HG02798 (cell line): Measurements from ENCODE around the gene TAF6.
"Not testable (repeated sequence)": the region's sequence is repeated elsewhere in the genome, so short reads cannot be mapped to it uniquely, and the experiment has no call there.

Experiments used
- ATAC-seq: cut with Tn5 transposase; IDR thresholded peaks from one replicate; pipeline ENCODE4 v1.9.1; 2021; ENCODE audit warnings: mild to moderate bottlenecking; ENCODE audit not compliant: unreplicated experiment, poor library complexity

Gene TAF6

GRCh38 chr7:100152937-100153666 lies 33.9 kb upstream of the TAF6 start:
- no peak for ATAC-seq

GRCh38 chr7:100152404-100152803 lies 33.2 kb upstream of the TAF6 start:
- ATAC-seq = no peak

- ATAC-seq = peak; percentile 99
These were observed 29.6 kb upstream of the TAF6 start, which contains the start of gene LAMTOR4 for GRCh38 chr7:100148559-100149328. Gene LAMTOR4, plus strand, starts transcription at chr7:100148918. Its CDS starts 55 bp downstream, at chr7:100148973.

DNA sequence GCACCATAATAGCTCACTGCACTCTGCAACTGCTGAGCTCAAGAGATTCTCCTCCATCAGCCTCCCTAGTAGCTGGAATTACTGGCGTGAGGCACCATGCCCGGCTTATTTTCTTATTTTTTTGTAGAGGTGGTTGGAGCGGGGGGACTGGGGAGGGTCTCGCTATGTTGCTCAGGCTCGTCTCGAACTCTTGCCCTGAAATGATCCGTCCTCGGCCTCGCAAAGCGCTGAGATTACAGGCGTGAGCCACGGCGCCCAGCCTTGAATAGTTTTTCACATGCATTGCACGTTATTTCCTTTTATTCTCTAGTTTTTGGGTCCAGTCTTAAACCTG lies 29.0 kb upstream of the TAF6 start:
- ATAC-seq = no peak

GRCh38 chr7:100147278-100147677 lies 28.1 kb upstream of the TAF6 start:
- ATAC-seq = no peak

DNA sequence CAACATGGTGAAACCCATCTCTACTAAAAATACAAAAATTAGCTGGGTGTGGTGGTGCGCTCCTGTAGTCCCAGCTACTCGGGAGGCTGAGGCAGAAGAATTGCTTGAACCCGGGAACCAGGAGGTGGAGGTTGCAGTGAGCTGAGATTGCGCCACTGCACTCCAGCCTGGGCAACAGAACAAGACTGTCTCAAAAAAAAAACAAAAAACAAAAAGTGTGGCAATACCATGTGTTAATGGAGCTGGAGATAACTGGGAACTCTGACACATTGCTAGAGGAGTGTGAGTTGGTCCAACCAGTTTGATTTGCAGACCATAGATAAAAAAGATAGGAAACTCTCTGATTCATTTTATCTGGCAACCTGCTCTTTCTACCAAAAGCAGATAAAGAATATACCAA lies 27.2 kb upstream of the TAF6 start:
- not testable (repeated sequence) for ATAC-seq

GRCh38 chr7:100142461-100142860 lies 23.3 kb upstream of the TAF6 start:
- ATAC-seq = no peak

DNA sequence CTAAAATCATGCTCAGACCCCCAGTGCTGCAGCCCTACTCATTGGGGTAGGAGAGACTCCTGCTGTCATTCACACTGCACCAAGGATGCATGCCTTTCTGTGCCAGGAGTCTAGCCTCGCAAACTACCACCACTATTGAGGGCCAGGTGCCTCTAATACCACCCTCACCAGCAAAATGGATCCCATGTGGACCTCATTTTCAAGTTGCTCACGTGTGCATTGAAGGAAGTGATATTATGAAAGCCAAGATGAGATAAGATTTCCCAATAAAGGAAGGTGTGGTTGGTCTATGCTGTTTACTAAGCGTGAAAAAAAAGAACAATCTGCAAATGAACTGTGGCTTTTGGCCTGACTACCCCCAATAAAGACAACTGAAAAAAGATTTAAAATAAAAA lies 22.4 kb upstream of the TAF6 start:
- ATAC-seq = no peak

- no peak for ATAC-seq
These were observed 18.9 kb upstream of the TAF6 start for GRCh38 chr7:100137851-100138760.

- ATAC-seq = peak; percentile 76
These were observed 13.6 kb upstream of the TAF6 start for GRCh38 chr7:100132697-100133151.

DNA sequence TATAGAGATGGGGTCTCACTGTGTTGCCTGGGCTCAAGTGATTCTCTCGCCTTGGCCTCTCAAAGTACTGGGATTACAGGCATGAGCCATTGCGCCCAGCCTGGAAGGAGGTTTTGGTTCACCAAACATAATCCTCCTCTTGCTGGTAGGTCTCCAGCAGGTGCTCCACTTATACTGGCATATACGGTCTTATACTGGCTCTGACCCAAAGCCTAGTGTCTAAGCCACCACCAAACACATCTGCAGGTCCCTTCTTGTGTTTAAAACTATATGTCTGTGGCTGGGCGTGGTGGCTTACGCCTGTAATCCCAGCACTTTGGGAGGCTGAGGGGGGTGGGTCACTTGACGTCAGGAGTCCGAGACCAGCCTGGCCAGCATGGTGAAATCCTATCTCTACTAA lies 13.0 kb upstream of the TAF6 start:
- no peak for ATAC-seq

GRCh38 chr7:100130608-100131453 lies 11.7 kb upstream of the TAF6 start:
- ATAC-seq = no peak

GRCh38 chr7:100130220-100130607 lies 11.1 kb upstream of the TAF6 start:
- ATAC-seq = not testable (repeated sequence)

- ATAC-seq = no peak
These were observed 9.4 kb upstream of the TAF6 start for GRCh38 chr7:100128637-100128963.

- ATAC-seq = no peak
These were observed 8.9 kb upstream of the TAF6 start for GRCh38 chr7:100127866-100128636.

DNA sequence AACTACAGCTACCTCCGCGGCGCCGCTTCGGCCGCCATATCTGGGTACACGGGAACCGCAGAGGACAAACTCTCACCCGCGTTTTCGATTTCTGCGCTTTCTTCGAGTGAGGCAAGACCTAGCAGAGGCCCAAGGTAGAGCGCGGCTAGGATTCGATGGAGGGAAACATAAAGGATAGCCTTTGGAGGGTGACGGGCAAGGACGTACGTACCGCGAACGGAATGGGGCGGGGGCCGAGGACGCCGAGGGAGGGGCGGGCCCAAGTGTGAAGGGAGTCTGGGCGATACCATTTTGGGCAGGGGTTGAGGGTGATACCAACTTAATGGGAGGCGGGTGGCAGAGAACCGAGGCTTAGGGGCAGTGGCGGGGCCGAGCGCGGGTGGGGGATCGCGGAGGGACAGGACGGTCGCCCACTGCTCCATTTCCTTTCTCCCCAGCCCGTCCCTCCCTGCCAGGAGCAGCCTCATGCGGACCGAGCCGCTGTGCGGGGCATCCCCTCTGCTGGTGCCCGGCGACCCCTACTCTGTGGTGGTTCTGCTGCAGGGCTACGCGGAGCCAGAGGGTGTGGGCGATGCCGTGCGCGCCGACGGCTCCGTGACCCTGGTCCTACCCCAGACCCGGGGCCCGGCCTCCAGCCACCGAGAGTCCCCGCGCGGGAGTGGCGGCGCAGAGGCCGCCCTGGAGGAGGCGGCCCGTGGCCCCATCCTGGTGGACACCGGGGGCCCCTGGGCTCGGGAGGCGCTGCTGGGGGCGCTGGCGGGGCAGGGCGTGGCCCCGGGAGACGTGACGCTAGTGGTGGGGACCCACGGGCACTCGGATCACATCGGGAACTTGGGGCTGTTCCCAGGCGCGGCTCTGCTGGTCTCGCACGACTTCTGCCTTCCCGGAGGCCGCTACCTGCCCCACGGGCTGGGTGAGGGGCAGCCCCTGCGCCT lies 8.0 kb upstream of the TAF6 start, which contains the start of gene MBLAC1:
Gene MBLAC1 (plus strand): TSS at position 37 of the 935 bp plus-strand sequence. CDS start 429 bp downstream, at position 466.
- ATAC-seq = peak; percentile 66

DNA sequence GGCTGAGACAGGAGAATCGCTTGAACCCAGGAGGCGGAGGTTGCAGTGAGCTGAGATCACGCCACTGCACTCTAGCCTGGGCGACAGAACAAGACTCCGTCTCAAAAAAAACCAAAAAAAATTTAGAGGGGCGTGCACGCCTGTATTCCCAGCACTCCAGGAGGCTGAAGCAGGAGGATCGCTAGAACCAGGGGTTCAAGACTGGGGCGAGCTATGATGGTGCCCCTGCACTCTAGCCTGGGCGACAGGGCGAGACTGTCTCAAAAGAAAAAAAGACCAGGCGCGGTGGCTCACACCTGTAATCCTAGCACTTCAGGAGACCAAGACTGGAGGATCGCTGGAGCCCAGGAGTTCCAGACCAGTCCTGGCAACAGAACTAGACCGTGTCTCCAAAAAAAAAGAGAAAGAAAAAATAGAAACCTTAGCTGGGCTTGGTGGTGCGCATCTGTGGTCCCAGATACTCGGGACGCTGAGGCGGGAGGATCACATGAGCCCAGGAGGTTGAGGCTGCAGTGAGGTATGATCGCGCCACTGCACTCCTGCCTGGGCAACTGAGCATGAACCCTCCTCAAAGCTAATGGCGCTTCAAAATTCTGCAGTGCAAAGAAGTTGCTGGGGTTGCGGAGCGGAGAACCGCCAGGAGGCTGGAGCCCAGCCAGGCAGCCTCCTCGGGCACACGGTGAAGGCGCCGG lies 7.2 kb upstream of the TAF6 start:
- no peak for ATAC-seq
